ENCODE results near the gene APOBEC4. TPM values are rescaled to one million over a fixed set of nuclear protein-coding genes. Genes with fewer than 3 reads are reported as not detected.
"Not testable (repeated sequence)": the region's sequence is repeated elsewhere in the genome, so short reads cannot be mapped to it uniquely, and the experiment has no call there.

Gene APOBEC4
- 0.10 TPM for polyA plus RNA-seq (ENCODE audit: insufficient read length)
- long read RNA-seq, donor 1, partial matches to known transcripts = 5 of 12 reads
- long read RNA-seq, donor 1, other reads (novel, unspliced or antisense) = 7 of 12 reads
- long read RNA-seq, donor 2, partial matches to known transcripts = 96 of 105 reads
- long read RNA-seq, donor 2, other reads (novel, unspliced or antisense) = 9 of 105 reads
- long read RNA-seq, donor 3 = 0 reads
- long read RNA-seq, donor 4 = 0 reads
- long read RNA-seq, donor 5 = 0 reads
- long read RNA-seq, donor 6 = 0 reads
- long read RNA-seq, donor 7 = 0 reads
- long read RNA-seq, donor 8 = 0 reads

- DNase-seq = no peak
These were observed at the start of gene APOBEC4 for GRCh38 chr1:183652547-183653461. APOBEC4 (minus strand) TSS chr1:183653316; CDS start chr1:183648781, 4,535 bp downstream.

GRCh38 chr1:183702813-183703198 lies 49.7 kb upstream of the APOBEC4 start:
- no peak for DNase-seq

- no peak for DNase-seq
These were observed 49.1 kb upstream of the APOBEC4 start for GRCh38 chr1:183702087-183702812.

- no peak for DNase-seq
These were observed 46.6 kb upstream of the APOBEC4 start for GRCh38 chr1:183699616-183700160.

- DNase-seq = no peak
These were observed 44.9 kb upstream of the APOBEC4 start for GRCh38 chr1:183697814-183698590.

GRCh38 chr1:183696981-183697380 lies 43.9 kb upstream of the APOBEC4 start:
- DNase-seq = no peak

- DNase-seq = no peak
These were observed 41.6 kb upstream of the APOBEC4 start for GRCh38 chr1:183694755-183695154.

- DNase-seq = no peak
These were observed 41.0 kb upstream of the APOBEC4 start for GRCh38 chr1:183694066-183694465.

GRCh38 chr1:183693521-183693920 lies 40.4 kb upstream of the APOBEC4 start:
- DNase-seq = no peak

- DNase-seq = no peak
These were observed 36.7 kb upstream of the APOBEC4 start for GRCh38 chr1:183689762-183690204.

- DNase-seq = no peak
These were observed 35.4 kb upstream of the APOBEC4 start for GRCh38 chr1:183688341-183689060.

- no peak for DNase-seq
These were observed 34.6 kb upstream of the APOBEC4 start for GRCh38 chr1:183687546-183688304.

GRCh38 chr1:183686229-183686628 lies 33.1 kb upstream of the APOBEC4 start:
- DNase-seq = no peak

GRCh38 chr1:183685112-183685713 lies 32.1 kb upstream of the APOBEC4 start:
- DNase-seq = no peak

GRCh38 chr1:183679363-183679762 lies 26.2 kb upstream of the APOBEC4 start:
- not testable (repeated sequence) for DNase-seq

GRCh38 chr1:183678819-183679218 lies 25.7 kb upstream of the APOBEC4 start:
- DNase-seq = no peak

GRCh38 chr1:183676586-183677189 lies 23.6 kb upstream of the APOBEC4 start:
- no peak for DNase-seq

- DNase-seq = no peak
These were observed 22.9 kb upstream of the APOBEC4 start for GRCh38 chr1:183675883-183676585.

All from left kidney (tissue), 8 donors.